HG02759 (cell line): Measurements from ENCODE around the gene TRIM6.
"Not testable (repeated sequence)": the region's sequence is repeated elsewhere in the genome, so short reads cannot be mapped to it uniquely, and the experiment has no call there.

Experiments
- ATAC-seq: cut with Tn5 transposase; IDR thresholded peaks from one replicate; pipeline ENCODE4 v1.9.1; 2021; ENCODE audit warnings: mild to moderate bottlenecking, moderate library complexity; ENCODE audit not compliant: unreplicated experiment

TRIM6 gene

DNA sequence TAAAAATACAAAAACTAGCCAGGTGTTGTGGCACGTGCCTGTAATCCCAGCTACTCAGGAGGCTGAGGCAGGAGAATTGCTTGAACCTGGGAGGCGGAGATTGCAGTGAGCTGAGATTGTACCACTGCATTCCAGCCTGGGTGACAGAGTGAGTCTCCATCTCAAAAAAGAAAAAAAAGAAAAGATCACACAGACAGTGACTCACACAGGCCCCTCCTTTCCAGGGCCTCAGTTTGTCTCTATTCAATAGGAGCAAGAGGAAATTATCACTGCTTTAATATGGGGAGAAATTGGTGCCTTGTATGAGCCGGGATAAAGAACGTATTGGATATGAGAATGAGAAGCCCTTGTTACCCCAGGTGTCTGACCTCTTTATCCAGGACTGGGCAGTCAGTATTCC lies 6.4 kb downstream of the TRIM6 start:
- ATAC-seq: not testable (repeated sequence)

- no peak for ATAC-seq
Measured at GRCh38 chr11:5603326-5603725, 6.9 kb downstream of the TRIM6 start.

DNA sequence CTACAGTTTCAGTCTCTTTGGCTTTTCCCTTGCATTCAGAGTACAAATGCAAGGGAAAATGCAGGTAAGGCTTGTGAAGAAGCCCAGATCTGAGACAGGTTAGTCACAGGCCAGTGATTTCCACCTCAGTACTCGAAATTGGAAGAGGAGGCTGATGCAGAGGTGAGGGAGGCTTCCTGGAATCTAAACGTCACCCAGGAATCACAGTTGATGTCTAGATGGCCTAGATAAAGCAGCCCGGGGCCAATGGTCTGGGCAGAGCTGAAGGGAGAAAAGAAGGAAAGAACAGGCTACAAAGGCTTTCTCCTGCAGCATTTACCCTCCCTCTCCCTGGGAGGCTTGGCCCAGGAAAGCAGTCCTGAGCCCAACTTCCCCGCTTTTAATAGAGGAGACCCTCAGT lies 8.5 kb downstream of the TRIM6 start:
- ATAC-seq: no peak

GRCh38 chr11:5605849-5606248 lies 9.4 kb downstream of the TRIM6 start:
- ATAC-seq: no peak

- no peak for ATAC-seq
Measured at GRCh38 chr11:5608808-5609207, 12.4 kb downstream of the TRIM6 start.

GRCh38 chr11:5610446-5610845 lies 14.0 kb downstream of the TRIM6 start:
- ATAC-seq: no peak

DNA sequence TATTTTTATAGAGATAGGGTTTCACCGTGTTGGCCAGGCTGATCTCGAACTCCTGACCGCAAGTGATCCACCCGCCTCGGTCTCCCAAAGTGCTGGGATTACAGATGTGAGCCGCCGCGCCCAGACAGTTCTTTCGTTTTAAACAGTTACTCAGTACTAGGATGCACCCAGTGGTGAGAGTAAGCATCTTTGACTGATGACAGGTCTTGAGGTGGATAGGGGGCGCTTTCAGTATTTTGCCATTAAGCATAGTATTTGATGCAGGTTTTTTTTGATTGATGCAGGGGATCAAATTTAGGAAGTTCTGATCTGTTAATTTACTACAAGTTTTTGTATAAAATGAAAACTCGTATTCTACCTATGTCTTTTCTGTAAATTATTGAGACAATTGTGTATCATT lies 15.2 kb downstream of the TRIM6 start:
- no peak for ATAC-seq

GRCh38 chr11:5618807-5619206 lies 22.4 kb downstream of the TRIM6 start:
- ATAC-seq: no peak

DNA sequence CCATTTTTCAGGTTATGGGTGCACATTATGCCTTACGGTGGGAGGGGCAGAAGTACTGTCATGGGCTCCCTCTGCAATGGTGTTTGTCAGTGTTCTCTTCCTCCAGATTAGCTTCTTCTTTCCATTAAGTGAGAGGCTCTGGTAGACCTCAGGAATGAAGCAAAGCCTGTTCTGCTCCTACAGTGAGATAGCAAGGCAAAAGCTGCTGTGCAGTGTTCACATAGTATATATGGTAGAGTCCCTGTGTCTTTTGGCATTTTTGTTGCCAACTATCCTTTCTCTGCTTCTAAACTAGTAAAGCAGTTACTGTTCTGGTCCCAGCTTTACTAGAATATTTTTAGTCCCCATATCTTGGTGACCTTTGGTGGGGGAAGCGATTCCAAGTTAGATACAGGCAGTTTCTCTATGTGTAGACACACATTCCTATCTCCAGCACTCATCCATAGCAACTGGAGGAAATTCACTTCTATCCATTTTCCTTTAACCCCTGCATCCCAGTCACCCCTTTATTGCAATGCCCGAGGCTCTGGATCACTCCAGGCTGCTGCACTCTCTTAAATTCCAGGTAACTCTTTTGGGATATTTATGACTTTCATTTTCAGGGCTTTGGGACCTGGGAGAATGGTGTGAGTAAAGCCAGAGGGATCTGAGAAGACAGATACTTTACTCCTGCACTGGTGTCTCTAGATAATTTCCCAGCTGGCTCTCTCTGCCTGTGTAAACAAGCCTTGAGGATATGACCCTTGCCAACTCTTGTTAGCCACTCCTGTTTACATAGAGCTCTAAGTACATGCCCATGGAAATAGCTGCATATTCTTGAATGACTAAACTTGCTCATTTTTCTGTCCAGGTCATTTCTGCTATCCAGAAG lies 24.4 kb downstream of the TRIM6 start:
- ATAC-seq: no peak

GRCh38 chr11:5621580-5621979 lies 25.1 kb downstream of the TRIM6 start:
- ATAC-seq: no peak

- no peak for ATAC-seq
Measured at GRCh38 chr11:5622802-5623201, 26.4 kb downstream of the TRIM6 start.

DNA sequence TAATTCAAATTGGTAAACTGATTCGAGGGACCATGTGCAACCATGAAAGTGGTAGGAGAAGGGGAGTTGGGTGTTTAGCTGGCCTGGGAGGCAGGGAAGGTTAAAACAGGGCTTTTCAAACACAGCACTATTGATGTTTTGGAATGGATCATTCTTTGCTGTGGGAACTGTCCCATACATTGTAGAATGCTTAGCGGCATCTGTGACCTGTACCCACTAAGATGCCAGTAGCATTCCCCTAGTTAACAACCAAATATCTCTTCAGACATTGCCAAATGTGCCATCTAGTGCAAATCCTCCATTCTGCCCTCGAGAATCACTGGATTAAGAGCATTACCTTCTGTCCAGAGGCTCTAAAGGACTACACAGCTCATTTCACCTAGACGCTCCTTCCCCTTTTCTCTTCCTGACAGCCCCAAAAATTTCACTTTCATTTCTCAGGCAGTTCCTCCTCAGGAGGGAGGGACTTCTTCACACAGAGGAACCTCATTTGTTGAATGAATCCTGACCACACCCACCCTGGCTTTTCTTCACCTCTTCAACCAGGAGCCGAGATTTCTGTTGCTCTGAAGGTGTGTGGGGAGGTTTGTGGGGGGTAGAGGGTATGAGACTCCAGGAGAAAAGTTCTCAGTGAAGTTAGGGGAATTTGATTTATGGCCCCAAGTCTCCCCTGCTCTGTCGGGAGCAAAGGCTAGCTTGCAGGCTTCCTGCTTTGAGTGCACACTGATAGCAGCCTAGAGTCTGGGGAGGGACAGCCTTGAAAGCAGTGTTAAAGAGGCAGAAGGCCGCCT lies 28.2 kb downstream of the TRIM6 start, which contains the start of gene TRIM34:
Gene TRIM34 (plus strand): TSS at position 513 of the 791 bp plus-strand sequence. CDS start 7,331 bp downstream, outside the sequence.
- peak; percentile 96 for ATAC-seq

DNA sequence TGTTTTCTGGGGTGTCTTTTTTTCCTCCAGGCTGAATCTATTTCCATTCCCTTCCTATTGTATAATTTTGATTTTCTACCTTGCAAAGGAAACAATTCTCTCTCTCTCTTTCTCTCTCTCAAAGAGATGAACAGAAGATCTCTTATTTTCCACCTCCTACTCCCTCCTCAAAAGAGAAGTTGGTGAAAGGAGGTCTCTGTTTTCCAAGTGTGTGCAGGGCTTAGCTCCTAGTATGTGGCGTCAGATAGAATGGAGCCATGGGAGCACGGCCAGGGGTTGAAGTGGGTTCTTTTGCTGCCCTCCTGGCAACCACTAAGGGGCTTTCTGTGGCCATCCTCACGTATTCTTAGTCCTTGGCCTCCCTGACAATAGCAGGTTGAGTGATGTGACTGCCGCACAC lies 28.8 kb downstream of the TRIM6 start:
- ATAC-seq: peak; percentile 4

DNA sequence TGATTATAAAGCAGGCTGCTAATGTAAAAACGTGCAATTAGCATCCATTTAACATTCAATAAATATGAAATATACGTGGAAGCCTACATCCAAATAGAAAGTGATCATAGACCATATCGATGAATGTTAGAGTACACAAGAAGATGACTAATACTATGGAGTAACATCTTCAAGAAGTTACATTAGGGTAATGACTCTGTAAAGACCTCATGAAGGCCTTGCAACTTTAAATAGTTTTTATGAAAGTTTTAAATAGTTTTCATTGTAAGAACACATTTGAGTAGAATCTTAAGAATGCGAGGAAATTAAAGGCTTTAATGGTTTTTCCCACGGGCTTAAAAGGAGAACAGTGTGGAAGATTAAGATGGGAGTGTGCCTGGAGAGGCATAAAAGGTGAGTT lies 29.8 kb downstream of the TRIM6 start:
- no peak for ATAC-seq

DNA sequence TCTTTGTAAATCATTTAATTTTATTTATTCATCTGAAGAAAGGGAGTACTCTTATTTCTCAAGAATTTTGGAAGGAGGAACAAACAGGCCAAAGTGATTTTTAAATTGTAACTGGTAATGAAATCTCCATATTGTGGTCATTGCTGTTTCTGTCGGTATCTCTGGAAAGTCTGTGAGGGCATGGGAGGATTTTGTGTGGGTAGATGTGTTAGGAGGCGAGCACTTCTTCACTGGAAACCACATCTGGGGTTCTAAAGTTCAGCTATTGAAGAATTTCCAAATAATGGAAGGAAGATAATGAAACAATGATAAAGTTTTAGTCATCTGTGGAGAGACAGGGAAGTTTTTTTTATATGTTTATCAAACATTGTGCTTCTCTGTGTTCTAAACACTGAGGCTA lies 35.0 kb downstream of the TRIM6 start:
- ATAC-seq: peak; percentile 5

GRCh38 chr11:5631969-5632635 lies 35.7 kb downstream of the TRIM6 start:
- ATAC-seq: peak; percentile 90

GRCh38 chr11:5639953-5640352 lies 43.5 kb downstream of the TRIM6 start:
- no peak for ATAC-seq

DNA sequence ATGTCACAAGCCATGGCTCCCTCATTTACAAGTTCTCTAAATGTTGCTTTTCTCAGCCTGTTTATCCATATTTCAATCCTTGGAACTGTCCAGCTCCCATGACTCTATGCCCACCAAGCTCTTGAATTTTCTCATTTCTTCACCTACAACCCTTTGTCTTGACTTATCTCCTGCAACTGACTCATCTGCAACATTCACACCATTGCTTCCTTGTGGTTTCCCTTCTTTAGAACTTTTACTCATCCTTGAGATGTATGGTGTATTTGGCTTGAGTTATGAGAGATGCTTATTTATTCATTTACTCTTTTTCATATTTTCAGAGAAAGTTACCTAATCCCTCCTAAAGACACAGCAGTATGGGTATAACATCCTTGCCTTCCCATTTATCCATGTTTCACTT lies 47.1 kb downstream of the TRIM6 start:
- no peak for ATAC-seq

DNA sequence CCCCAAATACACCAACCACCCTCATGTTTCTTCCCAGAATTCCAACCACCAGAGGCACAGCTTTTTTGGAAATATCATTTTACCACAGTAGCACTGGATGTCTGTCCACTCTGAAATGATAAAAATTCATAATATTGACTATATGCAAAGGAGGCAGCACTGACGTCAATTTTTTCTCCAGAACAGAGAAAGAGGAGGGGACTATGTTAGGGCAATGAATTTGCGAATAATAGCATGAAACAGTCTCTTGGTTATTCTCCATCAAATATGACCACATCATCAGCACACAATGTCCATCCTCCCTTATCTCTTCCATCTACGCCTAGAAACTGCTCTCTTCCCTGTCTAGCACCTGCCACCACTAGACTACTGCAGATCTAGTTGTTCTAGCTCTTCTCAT lies 49.7 kb downstream of the TRIM6 start:
- ATAC-seq: no peak

GRCh38 chr11:5655474-5655873 lies 59.0 kb downstream of the TRIM6 start:
- no peak for ATAC-seq

DNA sequence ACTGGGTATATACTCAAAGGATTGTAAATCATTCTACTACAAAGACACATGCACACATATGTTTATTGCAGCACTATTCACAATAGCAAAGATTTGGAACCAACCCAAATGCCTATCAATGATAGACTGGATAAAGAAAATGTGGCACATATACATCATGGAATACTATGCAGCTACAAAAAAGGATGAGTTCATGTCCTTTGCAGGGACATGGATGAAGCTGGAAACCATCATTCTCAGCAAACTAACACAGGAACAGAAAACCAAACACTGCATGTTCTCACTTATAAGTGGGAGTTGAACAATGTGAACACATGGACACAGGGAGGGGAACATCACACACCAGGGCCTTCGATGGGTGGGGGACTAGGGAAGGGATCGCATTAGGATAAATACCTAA lies 60.5 kb downstream of the TRIM6 start:
- not testable (repeated sequence) for ATAC-seq
